Activated B cell treated with CpG ODN at 0.5 μM for 24 hours (primary cell): ENCODE results near the gene ZNF622. TPM values are rescaled to one million over a fixed set of nuclear protein-coding genes. Genes with fewer than 3 reads are reported as not detected.
"Not testable (repeated sequence)": the region's sequence is repeated elsewhere in the genome, so short reads cannot be mapped to it uniquely, and the experiment has no call there.

Experiments
- ATAC-seq: fragments of 200-7000 bp; cut with Tn5 transposase; one replicate; pipeline ENCODE4 v1.10.0; 2021; ENCODE audit warnings: low read depth, mild to moderate bottlenecking, moderate library complexity
- CTCF ChIA-PET: fragments of 350-600 bp; sonication (Branson Sonifier 250); formaldehyde crosslinking; loops from one replicate; lab custom pipeline; 2021; ENCODE audit warnings: antibody characterized with exemption; lab: Charles Lee
- POLR2A ChIA-PET: fragments of 350-600 bp; sonication (Branson Sonifier 250); formaldehyde crosslinking; loops from one replicate; lab custom pipeline; 2021; ENCODE audit warnings: antibody characterized with exemption; lab: Charles Lee
- DNase-seq: peaks from one replicate; pipeline ENCODE4 v3.0.0; 2022
- H3K27ac Mint-ChIP-seq: one replicate; pipeline ENCODE4 v1.8.0; 2020; ENCODE audit warnings: mixed read lengths
- H3K27me3 Mint-ChIP-seq: one replicate; pipeline ENCODE4 v1.8.0; 2021; ENCODE audit warnings: mixed read lengths
- H3K36me3 Mint-ChIP-seq: one replicate; pipeline ENCODE4 v1.8.0; 2021; ENCODE audit warnings: low read depth, mixed read lengths
- H3K4me1 Mint-ChIP-seq: one replicate; pipeline ENCODE4 v1.8.0; 2021; ENCODE audit warnings: mixed read lengths
- H3K4me3 Mint-ChIP-seq: one replicate; pipeline ENCODE4 v1.8.0; 2020; ENCODE audit warnings: mild to moderate bottlenecking, mixed read lengths
- H3K9me3 Mint-ChIP-seq: one replicate; pipeline ENCODE4 v1.8.0; 2020; ENCODE audit warnings: mixed read lengths
- intact Hi-C: fragments of 100-400 bp; cut with micrococcal nuclease; formaldehyde crosslinking; loops from one replicate; pipeline ENCODE4 v1.15.1; 2024
- total RNA-seq: library from RNA; stranded (reverse); gene quantifications from 2 replicates; pipeline ENCODE4 v1.2.3, GENCODE V29; 2022
- TF ChIP-seq, protein P1 (sequence below): fragments of 200-600 bp; IDR thresholded peaks from one replicate; pipeline ENCODE4 v1.8.0; 2022; ENCODE audit warnings: antibody characterized with exemption, mild to moderate bottlenecking

The ZNF622 gene
- total RNA-seq, 1 donor from 2014 or later, result 39.5 TPM

DNA sequence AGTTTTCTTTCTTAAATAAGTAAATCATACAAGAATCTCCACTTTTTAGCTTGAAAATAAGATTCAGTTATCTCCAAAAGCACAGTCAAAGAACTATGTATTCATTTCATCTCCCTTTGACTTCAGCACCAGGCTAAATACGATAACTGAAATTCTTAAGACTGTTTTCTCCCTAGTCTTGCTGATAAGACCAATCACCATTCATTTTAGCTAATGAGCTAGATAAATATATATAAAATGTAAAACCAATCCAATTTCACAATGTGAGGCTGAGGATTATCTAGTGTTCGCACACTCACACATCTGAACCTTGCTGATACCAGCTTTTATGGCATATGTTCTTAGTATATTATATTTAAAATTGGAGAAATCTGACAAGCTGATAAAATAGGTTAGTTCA is 17.3 kb upstream of the ZNF622 start:
- intact Hi-C loops, result no loop called here
- no peak for DNase-seq
- H3K27me3 Mint-ChIP-seq, result no peaks in the 10 kb centered on the region
- TF ChIP-seq, protein P1, sequence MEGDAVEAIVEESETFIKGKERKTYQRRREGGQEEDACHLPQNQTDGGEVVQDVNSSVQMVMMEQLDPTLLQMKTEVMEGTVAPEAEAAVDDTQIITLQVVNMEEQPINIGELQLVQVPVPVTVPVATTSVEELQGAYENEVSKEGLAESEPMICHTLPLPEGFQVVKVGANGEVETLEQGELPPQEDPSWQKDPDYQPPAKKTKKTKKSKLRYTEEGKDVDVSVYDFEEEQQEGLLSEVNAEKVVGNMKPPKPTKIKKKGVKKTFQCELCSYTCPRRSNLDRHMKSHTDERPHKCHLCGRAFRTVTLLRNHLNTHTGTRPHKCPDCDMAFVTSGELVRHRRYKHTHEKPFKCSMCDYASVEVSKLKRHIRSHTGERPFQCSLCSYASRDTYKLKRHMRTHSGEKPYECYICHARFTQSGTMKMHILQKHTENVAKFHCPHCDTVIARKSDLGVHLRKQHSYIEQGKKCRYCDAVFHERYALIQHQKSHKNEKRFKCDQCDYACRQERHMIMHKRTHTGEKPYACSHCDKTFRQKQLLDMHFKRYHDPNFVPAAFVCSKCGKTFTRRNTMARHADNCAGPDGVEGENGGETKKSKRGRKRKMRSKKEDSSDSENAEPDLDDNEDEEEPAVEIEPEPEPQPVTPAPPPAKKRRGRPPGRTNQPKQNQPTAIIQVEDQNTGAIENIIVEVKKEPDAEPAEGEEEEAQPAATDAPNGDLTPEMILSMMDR, result no peak
- no peaks in the 10 kb centered on the region for H3K9me3 Mint-ChIP-seq
- H3K4me1 Mint-ChIP-seq, result no peaks in the 10 kb centered on the region
- H3K36me3 Mint-ChIP-seq, result no peaks in the 10 kb centered on the region
- no peak for ATAC-seq
- no peak overlapping the region for H3K4me3 Mint-ChIP-seq
- ChIA-PET POLR2A (interaction anchor here (0.7 kb wide), 1 partner anchor 1481 kb away, joined by 3 read pairs; no protein-coding TSS in a partner anchor), CTCF (interaction anchor here (1.6 to 1.8 kb wide), 2 partner anchors 25 to 27 kb away, joined by 3 to 9 read pairs; no protein-coding TSS in a partner anchor)
- no peak overlapping the region for H3K27ac Mint-ChIP-seq

GRCh38 chr5:16480821-16481538 is 15.4 kb upstream of the ZNF622 start:
- Mint-ChIP-seq H3K4me1 (no peaks in the 10 kb centered on the region), H3K36me3 (no peaks in the 10 kb centered on the region), H3K27me3 (no peaks in the 10 kb centered on the region), H3K4me3 (no peak overlapping the region), H3K27ac (no peak overlapping the region), H3K9me3 (no peaks in the 10 kb centered on the region)
- TF ChIP-seq, protein P1, result no peak
- no peak for ATAC-seq
- POLR2A ChIA-PET, result no interaction called here
- CTCF ChIA-PET, result no interaction called here
- intact Hi-C loops, result no loop called here
- no peak for DNase-seq

GRCh38 chr5:16480144-16480543 is 14.5 kb upstream of the ZNF622 start:
- H3K36me3 Mint-ChIP-seq, result no peaks in the 10 kb centered on the region
- intact Hi-C loops, result no loop called here
- H3K4me1 Mint-ChIP-seq, result no peaks in the 10 kb centered on the region
- ChIA-PET POLR2A (no interaction called here), CTCF (no interaction called here)
- DNase-seq, result no peak
- no peak overlapping the region for H3K27ac Mint-ChIP-seq
- H3K27me3 Mint-ChIP-seq, result no peaks in the 10 kb centered on the region
- H3K9me3 Mint-ChIP-seq, result no peaks in the 10 kb centered on the region
- TF ChIP-seq, protein P1, result no peak
- no peak overlapping the region for H3K4me3 Mint-ChIP-seq
- ATAC-seq, result no peak

DNA sequence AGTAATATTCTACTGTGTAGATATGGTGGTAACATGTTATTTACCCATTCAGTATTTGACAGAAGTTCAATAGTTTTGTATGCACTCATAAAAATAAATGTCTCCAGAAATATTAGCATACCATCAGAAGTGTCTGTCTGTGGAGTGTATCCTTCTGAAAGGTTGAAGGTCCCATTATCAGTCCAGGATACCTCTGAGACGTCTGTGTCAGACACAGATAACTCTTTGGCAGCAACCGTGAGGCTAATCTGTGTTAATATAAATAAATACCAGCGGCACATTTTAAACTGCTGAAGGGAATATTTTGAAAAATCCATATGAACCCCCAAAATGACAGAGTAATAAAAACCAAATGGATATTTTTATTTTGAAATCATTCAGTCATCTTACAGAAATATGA is 11.9 kb upstream of the ZNF622 start:
- H3K36me3 Mint-ChIP-seq, result no peaks in the 10 kb centered on the region
- ATAC-seq (no peak), DNase-seq (no peak)
- no peaks in the 10 kb centered on the region for H3K9me3 Mint-ChIP-seq
- H3K27me3 Mint-ChIP-seq, result no peaks in the 10 kb centered on the region
- intact Hi-C loops, result no loop called here
- CTCF ChIA-PET, result interaction anchor here (1.2 kb wide), 1 partner anchor 22 kb away, joined by 4 read pairs; no protein-coding TSS in a partner anchor
- no peaks in the 10 kb centered on the region for H3K4me1 Mint-ChIP-seq
- POLR2A ChIA-PET, result no interaction called here
- TF ChIP-seq, protein P1, result no peak
- no peak overlapping the region for H3K4me3 Mint-ChIP-seq
- no peak overlapping the region for H3K27ac Mint-ChIP-seq

- H3K27ac Mint-ChIP-seq, CTCF ChIA-PET, H3K9me3 Mint-ChIP-seq, ATAC-seq, H3K4me1 Mint-ChIP-seq, H3K36me3 Mint-ChIP-seq, POLR2A ChIA-PET, intact Hi-C loops, DNase-seq, H3K27me3 Mint-ChIP-seq, H3K4me3 Mint-ChIP-seq: not testable (repeated sequence)
These were observed 10.8 kb upstream of the ZNF622 start for GRCh38 chr5:16476417-16476816.
